ENCODE measurements around the gene FAM83E. TPM values are rescaled to one million over a fixed set of nuclear protein-coding genes. Genes with fewer than 3 reads are reported as not detected.

FAM83E gene
- total RNA-seq, 1 experiment from 2014 or later = 8.8 TPM

GRCh38 chr19:48596679-48597465 is 18.0 kb downstream of the FAM83E start (continued):
- TF ChIP-seq, protein P1, sequence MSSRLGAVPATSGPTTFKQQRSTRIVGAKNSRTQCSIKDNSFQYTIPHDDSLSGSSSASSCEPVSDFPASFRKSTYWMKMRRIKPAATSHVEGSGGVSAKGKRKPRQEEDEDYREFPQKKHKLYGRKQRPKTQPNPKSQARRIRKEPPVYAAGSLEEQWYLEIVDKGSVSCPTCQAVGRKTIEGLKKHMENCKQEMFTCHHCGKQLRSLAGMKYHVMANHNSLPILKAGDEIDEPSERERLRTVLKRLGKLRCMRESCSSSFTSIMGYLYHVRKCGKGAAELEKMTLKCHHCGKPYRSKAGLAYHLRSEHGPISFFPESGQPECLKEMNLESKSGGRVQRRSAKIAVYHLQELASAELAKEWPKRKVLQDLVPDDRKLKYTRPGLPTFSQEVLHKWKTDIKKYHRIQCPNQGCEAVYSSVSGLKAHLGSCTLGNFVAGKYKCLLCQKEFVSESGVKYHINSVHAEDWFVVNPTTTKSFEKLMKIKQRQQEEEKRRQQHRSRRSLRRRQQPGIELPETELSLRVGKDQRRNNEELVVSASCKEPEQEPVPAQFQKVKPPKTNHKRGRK (CRISPR knock-in tag; IDR thresholded peaks at IDR 0.05; ENCODE audit: borderline replicate concordance) = no peak
- TF ChIP-seq ZNF423 (CRISPR knock-in tag; IDR thresholded peaks at IDR 0.05) (no peak), CREB1 (CRISPR knock-in tag; IDR thresholded peaks at IDR 0.05) (no peak), ZNF219 (CRISPR knock-in tag; IDR thresholded peaks at IDR 0.05; ENCODE audit: borderline replicate concordance) (no peak), ZNF281 (CRISPR knock-in tag; IDR thresholded peaks at IDR 0.05) (no peak), AFF4 (CRISPR knock-in tag; IDR thresholded peaks at IDR 0.05; ENCODE audit: borderline replicate concordance) (no peak), FOXK1 (CRISPR knock-in tag; IDR thresholded peaks at IDR 0.05) (no peak)
- TF ChIP-seq, protein P2, sequence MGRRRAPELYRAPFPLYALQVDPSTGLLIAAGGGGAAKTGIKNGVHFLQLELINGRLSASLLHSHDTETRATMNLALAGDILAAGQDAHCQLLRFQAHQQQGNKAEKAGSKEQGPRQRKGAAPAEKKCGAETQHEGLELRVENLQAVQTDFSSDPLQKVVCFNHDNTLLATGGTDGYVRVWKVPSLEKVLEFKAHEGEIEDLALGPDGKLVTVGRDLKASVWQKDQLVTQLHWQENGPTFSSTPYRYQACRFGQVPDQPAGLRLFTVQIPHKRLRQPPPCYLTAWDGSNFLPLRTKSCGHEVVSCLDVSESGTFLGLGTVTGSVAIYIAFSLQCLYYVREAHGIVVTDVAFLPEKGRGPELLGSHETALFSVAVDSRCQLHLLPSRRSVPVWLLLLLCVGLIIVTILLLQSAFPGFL (CRISPR knock-in tag; IDR thresholded peaks at IDR 0.05; ENCODE audit: borderline replicate concordance) = no peak

GRCh38 chr19:48596237-48596636 is 18.6 kb downstream of the FAM83E start:
- POLR2A ChIA-PET = interaction anchor here (0.5 kb wide), 1 partner anchor 17 kb away, joined by 4 read pairs; no protein-coding TSS in a partner anchor
- no peak for DNase-seq (ENCODE audit: low spot score)
- no peak overlapping the region for H3K4me3 Mint-ChIP-seq

More at GRCh38 chr19:48596237-48596636, 18.6 kb downstream of the FAM83E start:
- peaks cover 2% of the 10 kb centered on the region for H3K27me3 Mint-ChIP-seq (ENCODE audit: low read depth)
- CTCF ChIA-PET = interaction anchor here (0.9 kb wide), 1 partner anchor 13 kb away, joined by 3 read pairs; no protein-coding TSS in a partner anchor
- no peaks in the 10 kb centered on the region for H3K4me1 Mint-ChIP-seq
- no peaks in the 10 kb centered on the region for H3K36me3 Mint-ChIP-seq
- no peak overlapping the region for H3K27ac Mint-ChIP-seq
- TF ChIP-seq, protein P3, sequence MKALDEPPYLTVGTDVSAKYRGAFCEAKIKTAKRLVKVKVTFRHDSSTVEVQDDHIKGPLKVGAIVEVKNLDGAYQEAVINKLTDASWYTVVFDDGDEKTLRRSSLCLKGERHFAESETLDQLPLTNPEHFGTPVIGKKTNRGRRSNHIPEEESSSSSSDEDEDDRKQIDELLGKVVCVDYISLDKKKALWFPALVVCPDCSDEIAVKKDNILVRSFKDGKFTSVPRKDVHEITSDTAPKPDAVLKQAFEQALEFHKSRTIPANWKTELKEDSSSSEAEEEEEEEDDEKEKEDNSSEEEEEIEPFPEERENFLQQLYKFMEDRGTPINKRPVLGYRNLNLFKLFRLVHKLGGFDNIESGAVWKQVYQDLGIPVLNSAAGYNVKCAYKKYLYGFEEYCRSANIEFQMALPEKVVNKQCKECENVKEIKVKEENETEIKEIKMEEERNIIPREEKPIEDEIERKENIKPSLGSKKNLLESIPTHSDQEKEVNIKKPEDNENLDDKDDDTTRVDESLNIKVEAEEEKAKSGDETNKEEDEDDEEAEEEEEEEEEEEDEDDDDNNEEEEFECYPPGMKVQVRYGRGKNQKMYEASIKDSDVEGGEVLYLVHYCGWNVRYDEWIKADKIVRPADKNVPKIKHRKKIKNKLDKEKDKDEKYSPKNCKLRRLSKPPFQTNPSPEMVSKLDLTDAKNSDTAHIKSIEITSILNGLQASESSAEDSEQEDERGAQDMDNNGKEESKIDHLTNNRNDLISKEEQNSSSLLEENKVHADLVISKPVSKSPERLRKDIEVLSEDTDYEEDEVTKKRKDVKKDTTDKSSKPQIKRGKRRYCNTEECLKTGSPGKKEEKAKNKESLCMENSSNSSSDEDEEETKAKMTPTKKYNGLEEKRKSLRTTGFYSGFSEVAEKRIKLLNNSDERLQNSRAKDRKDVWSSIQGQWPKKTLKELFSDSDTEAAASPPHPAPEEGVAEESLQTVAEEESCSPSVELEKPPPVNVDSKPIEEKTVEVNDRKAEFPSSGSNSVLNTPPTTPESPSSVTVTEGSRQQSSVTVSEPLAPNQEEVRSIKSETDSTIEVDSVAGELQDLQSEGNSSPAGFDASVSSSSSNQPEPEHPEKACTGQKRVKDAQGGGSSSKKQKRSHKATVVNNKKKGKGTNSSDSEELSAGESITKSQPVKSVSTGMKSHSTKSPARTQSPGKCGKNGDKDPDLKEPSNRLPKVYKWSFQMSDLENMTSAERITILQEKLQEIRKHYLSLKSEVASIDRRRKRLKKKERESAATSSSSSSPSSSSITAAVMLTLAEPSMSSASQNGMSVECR (CRISPR knock-in tag; IDR thresholded peaks at IDR 0.05; ENCODE audit: borderline replicate concordance) = no peak
- no peak for TF ChIP-seq TEAD4 (CRISPR knock-in tag; IDR thresholded peaks at IDR 0.05)
- TF ChIP-seq RELA (CRISPR knock-in tag; IDR thresholded peaks at IDR 0.05; ENCODE audit: borderline replicate concordance) = no peak
- no peak for TF ChIP-seq SMAD3 (CRISPR knock-in tag; IDR thresholded peaks at IDR 0.05; ENCODE audit: borderline replicate concordance)
- no peak for TF ChIP-seq SP1 (CRISPR knock-in tag; conservative IDR thresholded peaks at IDR 0.05)
- TF ChIP-seq HMGXB4 (CRISPR knock-in tag; IDR thresholded peaks at IDR 0.05) = no peak
- no peak for TF ChIP-seq ELF4 (CRISPR knock-in tag; IDR thresholded peaks at IDR 0.05; ENCODE audit: low read depth)
- TF ChIP-seq ZNF219 (CRISPR knock-in tag; IDR thresholded peaks at IDR 0.05; ENCODE audit: borderline replicate concordance) = no peak
- no peak for TF ChIP-seq ZNF423 (CRISPR knock-in tag; IDR thresholded peaks at IDR 0.05)
- no peak for TF ChIP-seq FOXJ3 (CRISPR knock-in tag; IDR thresholded peaks at IDR 0.05; ENCODE audit: borderline replicate concordance)
- no peak for ATAC-seq
- no peaks in the 10 kb centered on the region for H3K9me3 Mint-ChIP-seq
